Stimulated activated naive B cell treated with anti-CD40 and anti-IgM and Interleukin-4, amounts not matched to agents 10 μg/mL and 1 μg/mL and 100 μg/mL, for 72 hours (primary cell): Measurements from ENCODE around the gene MCU.

Experiments
- ATAC-seq, 2 donors: fragments of 150-1000 bp; cut with Tn5 transposase; replicated peaks; 2 replicates each; pipeline ENCODE4 v1.10.0; 2021; ENCODE audit warnings: moderate library complexity in 1 of 2
- DNase-seq: peaks from one replicate; pipeline ENCODE4 v3.0.0; 2021
- H3K27ac Mint-ChIP-seq: one replicate; pipeline ENCODE4 v1.8.0; 2022; ENCODE audit warnings: mild to moderate bottlenecking, mixed read lengths
- H3K27me3 Mint-ChIP-seq, 2 donors: one replicate each; pipeline ENCODE4 v1.8.0; 2022; ENCODE audit warnings: mixed read lengths in 2 of 2
- H3K36me3 Mint-ChIP-seq, 2 donors: one replicate each; pipeline ENCODE4 v1.8.0; 2022; ENCODE audit warnings: mixed read lengths in 2 of 2, mild to moderate bottlenecking in 1 of 2
- H3K4me1 Mint-ChIP-seq, 2 donors: one replicate each; pipeline ENCODE4 v1.8.0; 2022; ENCODE audit warnings: mixed read lengths in 2 of 2, mild to moderate bottlenecking in 1 of 2
- H3K4me3 Mint-ChIP-seq, 2 donors: one replicate each; pipeline ENCODE4 v1.8.0; 2022; ENCODE audit warnings: mild to moderate bottlenecking in 2 of 2, mixed read lengths in 2 of 2, moderate library complexity in 1 of 2
- H3K9me3 Mint-ChIP-seq, 2 donors: one replicate each; pipeline ENCODE4 v1.8.0; 2022; ENCODE audit warnings: mixed read lengths in 2 of 2, mild to moderate bottlenecking in 1 of 2

The MCU gene

DNA sequence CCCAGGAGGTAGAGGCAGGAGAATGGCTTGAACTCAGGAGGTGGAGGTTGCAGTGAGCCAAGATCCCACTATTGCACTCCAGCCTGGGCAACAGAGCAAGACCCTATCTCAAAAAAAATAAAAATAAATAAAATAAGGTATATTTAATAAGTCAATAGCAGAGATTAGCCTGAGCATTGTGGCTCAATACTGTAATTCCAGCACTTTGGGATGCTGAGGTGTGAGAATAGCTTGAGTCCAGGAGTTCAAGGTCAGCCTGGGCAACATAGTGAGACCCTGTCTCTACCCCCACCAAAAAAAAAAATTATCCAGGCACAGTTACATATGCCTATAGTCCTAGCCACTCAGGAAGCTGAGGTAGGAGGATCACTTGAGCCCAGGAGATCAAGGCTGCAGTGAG is 163.2 kb downstream of the MCU start:
- H3K27me3 Mint-ChIP-seq, result no peaks in the 10 kb centered on the region
- DNase-seq (no peak), ATAC-seq (no peak)

DNA sequence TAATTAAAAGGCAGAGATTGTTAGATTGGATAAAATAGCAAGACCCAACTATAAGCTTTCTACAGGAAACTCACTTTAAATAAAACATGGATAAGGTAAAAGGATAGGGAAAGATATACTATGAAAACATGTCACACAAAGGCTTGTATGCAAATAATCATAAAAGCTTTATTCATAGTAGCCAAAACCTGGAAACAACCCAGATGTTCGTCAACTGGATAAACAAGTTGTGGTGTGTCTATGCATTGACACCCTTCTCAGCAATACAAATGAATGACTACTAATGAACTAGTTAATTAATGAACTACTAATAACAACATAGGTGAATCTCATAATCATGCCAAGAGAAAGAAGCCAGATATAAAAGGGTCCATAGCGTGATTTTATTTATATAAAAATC is 163.8 kb downstream of the MCU start:
- no peak for DNase-seq
- Mint-ChIP-seq H3K4me3 (no peak overlapping the region), H3K27me3 (no peaks in the 10 kb centered on the region), H3K36me3 (peaks cover 6 to 10% of the 10 kb centered on the region in 2 donors), H3K27ac (no peak overlapping the region), H3K9me3 (peaks cover 0 to 7% of the 10 kb centered on the region in 2 donors), H3K4me1 (no peaks in the 10 kb centered on the region)
- no peak for ATAC-seq

More for the DNA sequence above, 163.2 kb downstream of the MCU start:
- H3K27ac Mint-ChIP-seq, result no peak overlapping the region
- no peak overlapping the region for H3K4me3 Mint-ChIP-seq
- peaks cover 6 to 16% of the 10 kb centered on the region in 2 donors for H3K36me3 Mint-ChIP-seq
- no peaks in the 10 kb centered on the region for H3K4me1 Mint-ChIP-seq
- H3K9me3 Mint-ChIP-seq, result peaks cover 0 to 7% of the 10 kb centered on the region in 2 donors

DNA sequence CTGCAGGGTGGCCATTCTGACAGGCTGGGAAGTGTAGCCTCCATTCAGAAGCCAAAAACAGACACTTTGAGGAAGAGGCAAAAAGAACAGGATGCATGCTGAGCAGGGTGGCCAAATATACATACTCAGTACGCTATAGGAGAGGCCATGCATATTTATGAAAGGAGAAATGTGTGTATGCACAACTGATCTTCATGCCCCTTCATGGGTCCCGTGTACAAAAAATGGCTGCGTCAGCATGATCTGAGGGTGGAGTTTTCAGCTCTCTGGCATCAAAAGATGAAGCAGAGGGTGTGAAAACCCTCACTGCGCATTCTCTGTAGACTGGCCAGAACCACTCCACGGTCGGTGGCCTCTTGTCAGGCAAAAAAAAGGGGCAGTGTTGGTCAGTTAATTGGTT is 166.1 kb downstream of the MCU start:
- peaks cover 2 to 11% of the 10 kb centered on the region in 2 donors for H3K36me3 Mint-ChIP-seq
- no peak overlapping the region for H3K27ac Mint-ChIP-seq

DNA sequence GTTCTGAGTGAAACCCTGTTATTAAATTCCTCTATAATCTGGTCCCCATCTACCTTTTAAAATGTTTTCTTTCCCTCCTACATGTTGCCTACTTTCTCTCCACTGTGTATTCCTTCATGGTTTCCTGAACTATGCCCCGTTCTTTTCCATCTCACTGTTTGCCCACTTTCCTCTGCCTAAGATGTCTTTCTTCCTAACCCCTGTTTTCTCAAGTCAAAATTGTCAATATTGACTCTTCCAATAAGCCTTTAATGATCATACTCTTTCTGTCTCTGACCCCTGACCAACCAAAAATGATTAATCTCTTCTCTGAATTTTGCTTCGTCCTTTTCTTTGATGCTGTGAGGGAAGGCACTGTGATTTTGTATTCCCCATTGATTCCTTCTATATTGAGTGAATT is 171.0 kb downstream of the MCU start:
- Mint-ChIP-seq H3K9me3 (no peaks in the 10 kb centered on the region), H3K36me3 (peaks cover 4 to 13% of the 10 kb centered on the region in 2 donors), H3K27ac (no peak overlapping the region), H3K4me3 (no peak overlapping the region), H3K4me1 (no peaks in the 10 kb centered on the region), H3K27me3 (no peaks in the 10 kb centered on the region)
- DNase-seq (no peak), ATAC-seq (no peak)

More for the DNA sequence above, 166.1 kb downstream of the MCU start:
- DNase-seq (no peak), ATAC-seq (no peak)
- Mint-ChIP-seq H3K4me1 (no peaks in the 10 kb centered on the region), H3K4me3 (no peak overlapping the region), H3K27me3 (no peaks in the 10 kb centered on the region), H3K9me3 (no peaks in the 10 kb centered on the region)

DNA sequence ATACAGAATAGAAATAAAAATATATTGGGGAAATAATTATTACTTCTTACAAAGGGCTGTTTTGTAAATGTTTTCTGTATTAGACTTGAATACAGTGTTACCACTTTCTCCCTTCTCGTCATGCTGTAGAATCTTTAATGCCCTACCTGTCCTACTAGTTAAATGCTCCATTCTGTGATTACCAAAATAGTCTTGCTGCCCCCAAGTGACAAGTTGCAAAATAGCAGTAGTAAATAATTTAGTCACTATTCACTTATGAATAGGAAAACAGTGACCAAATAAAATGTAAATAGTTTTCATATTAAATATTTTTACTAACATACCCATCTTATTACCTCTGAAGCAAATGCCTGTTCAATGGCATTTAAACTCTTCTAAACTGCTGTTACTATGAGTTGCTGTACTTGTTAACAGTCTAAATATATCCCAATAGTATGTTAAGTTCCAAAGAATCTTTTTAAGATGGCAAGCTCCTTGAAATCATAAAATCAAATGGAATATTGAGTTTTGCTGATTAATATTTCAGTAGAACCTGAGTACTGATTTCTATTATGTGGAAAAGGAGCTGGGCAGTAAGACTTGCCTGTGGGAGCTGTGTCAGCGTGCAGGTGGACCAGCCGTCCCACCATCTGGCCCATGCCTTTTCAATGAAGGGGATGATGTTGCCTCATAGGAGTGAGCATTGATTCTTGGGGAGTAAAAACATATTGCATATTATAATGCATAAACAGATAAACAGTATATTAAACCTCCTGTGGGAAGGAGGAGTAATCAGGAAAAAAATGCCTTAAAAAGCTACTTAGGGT is 183.5 kb downstream of the MCU start:
- Mint-ChIP-seq H3K4me3 (no peak overlapping the region), H3K9me3 (peaks cover 0 to 1% of the 10 kb centered on the region in 2 donors), H3K4me1 (no peaks in the 10 kb centered on the region), H3K27ac (no peak overlapping the region), H3K36me3 (peaks cover 27 to 34% of the 10 kb centered on the region in 2 donors), H3K27me3 (no peaks in the 10 kb centered on the region)
- no peak for DNase-seq
- ATAC-seq, result no peak

DNA sequence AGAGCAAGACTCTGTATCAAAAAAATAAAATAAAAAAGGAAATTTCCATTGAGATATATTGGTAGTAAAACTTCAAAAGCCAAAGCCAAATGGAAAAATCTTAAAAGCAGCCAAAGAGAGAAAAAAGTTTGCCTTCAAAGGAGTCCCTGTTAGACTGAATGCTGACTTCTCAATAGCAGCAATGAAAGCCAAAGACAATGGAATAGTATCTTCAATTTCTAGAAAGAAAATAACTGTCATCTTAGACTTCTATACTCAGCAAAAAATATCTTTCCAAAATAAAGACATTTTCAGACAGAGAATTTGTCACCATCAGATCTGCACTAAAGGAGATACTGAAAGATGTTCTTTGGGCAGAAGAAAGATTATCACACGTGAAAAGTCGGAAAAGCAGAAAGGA is 187.3 kb downstream of the MCU start:
- Mint-ChIP-seq H3K4me1 (no peaks in the 10 kb centered on the region), H3K4me3 (no peak overlapping the region), H3K27me3 (no peaks in the 10 kb centered on the region), H3K27ac (no peak overlapping the region), H3K9me3 (peaks cover 6 to 9% of the 10 kb centered on the region in 2 donors), H3K36me3 (peaks cover 41 to 57% of the 10 kb centered on the region in 2 donors)
- ATAC-seq (no peak), DNase-seq (no peak)

DNA sequence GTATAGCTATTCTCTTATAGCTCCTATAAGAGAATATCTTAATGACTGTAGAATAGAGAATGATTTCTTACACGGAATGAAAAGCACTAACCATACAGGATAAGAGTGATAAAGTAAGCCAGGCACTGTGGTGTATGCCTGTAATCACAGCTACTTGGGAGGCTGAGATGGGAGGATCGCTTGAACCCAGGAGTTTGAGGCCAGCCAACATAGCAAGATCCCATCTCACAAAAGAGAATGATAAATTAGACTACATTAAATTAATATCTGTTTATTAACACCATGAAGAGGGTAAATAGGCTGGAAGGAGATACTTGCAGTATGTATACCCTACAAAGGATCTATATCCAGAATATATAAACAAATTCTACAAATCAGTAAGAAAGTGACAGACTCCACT is 189.3 kb downstream of the MCU start:
- Mint-ChIP-seq H3K9me3 (peaks cover 6 to 9% of the 10 kb centered on the region in 2 donors), H3K36me3 (peaks cover 45 to 66% of the 10 kb centered on the region in 2 donors), H3K27ac (no peak overlapping the region), H3K27me3 (no peaks in the 10 kb centered on the region), H3K4me3 (no peak overlapping the region), H3K4me1 (no peaks in the 10 kb centered on the region)
- no peak for DNase-seq
- no peak for ATAC-seq

DNA sequence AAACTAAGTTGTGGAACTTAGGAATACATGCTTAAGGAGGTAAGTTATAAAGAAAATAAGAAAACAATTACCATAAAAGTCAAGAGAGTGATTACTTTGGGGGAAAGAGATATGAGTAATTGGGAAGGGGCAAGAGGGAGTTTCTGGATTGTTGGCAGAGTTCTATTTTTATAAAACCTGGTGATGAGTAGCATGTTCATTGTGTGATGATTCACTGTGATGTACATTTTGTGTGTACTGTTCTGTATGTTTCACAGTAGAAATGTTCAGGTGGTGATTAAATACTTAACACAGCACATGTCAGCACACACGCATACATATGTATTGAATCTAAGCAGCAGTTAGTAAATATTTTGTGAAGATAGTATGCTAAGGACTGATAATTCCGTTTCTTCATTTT is 191.9 kb downstream of the MCU start:
- Mint-ChIP-seq H3K36me3 (peaks cover 45 to 62% of the 10 kb centered on the region in 2 donors), H3K27me3 (no peaks in the 10 kb centered on the region), H3K9me3 (peaks cover 6 to 9% of the 10 kb centered on the region in 2 donors), H3K4me3 (no peak overlapping the region), H3K4me1 (peaks cover 5 to 8% of the 10 kb centered on the region in 2 donors), H3K27ac (no peak overlapping the region)
- no peak for DNase-seq
- ATAC-seq, result no peak

DNA sequence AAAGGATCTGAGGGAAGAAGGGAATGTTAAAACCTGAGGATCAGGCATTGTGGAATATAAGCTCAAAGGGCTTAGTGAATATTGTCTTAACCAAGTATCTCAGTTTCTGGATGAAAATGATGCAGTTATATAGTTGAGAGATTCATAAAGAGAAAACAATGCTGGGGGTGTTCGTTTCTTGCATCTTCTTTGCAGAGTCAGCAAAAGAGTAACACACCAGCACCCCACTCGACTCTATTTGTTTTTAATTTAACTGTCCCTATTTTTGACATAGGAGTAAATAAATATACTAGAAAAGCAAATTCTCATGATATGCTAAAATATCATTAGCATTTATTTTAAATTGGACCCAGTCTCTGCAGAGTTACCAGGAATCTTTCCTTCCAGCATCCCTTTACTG is 194.0 kb downstream of the MCU start:
- Mint-ChIP-seq H3K9me3 (peaks cover 6% of the 10 kb centered on the region in 2 donors), H3K4me1 (peaks cover 5 to 8% of the 10 kb centered on the region in 2 donors), H3K4me3 (no peak overlapping the region), H3K27ac (no peak overlapping the region), H3K27me3 (no peaks in the 10 kb centered on the region), H3K36me3 (peaks cover 32 to 52% of the 10 kb centered on the region in 2 donors)
- ATAC-seq (no peak), DNase-seq (no peak)

DNA sequence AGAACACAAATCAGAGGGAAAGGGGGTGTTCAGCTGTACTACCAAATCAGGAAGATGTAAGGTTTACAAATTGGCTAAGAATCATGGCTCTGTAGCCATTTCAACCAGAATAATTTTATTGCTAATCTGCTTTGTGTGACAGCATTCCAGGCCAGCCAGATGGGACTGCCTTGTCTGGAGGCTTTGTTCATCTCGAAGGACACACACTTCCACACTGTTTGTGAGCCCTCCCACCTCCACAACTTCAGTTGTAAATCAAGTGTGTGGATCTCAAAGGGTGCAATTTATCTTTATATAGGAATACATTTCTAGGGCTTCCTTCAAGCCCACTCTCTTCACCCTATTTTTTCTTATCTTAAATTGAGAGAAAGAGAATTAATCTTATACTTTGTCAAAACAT is 194.7 kb downstream of the MCU start:
- no peaks in the 10 kb centered on the region for H3K27me3 Mint-ChIP-seq
- H3K27ac Mint-ChIP-seq, result no peak overlapping the region
- ATAC-seq, result no peak
- DNase-seq, result no peak
- peaks cover 6% of the 10 kb centered on the region in 2 donors for H3K9me3 Mint-ChIP-seq
- no peak overlapping the region for H3K4me3 Mint-ChIP-seq
- H3K4me1 Mint-ChIP-seq, result peaks cover 5 to 8% of the 10 kb centered on the region in 2 donors
- peaks cover 28 to 47% of the 10 kb centered on the region in 2 donors for H3K36me3 Mint-ChIP-seq

DNA sequence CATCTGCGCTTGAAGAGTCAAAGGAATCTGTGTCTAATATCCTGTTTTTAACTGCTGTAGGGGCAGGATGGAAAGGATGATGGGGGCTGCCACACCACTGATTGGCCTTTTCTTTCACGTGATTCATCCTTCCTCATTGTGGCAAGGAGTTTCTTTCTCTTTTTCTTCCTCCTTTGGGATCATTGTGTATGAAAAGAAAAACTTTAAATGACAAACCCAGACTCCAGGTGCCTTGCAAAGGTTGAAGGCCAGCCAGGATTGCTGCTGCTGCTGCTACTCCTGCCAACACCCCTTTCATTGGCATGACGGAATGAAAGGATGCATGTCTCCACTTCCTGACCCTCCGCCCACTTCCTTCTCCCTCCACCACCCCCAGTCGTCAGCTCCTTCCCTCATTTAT is 195.1 kb downstream of the MCU start:
- Mint-ChIP-seq H3K9me3 (peaks cover 5 to 6% of the 10 kb centered on the region in 2 donors), H3K4me1 (peaks cover 5 to 8% of the 10 kb centered on the region in 2 donors), H3K4me3 (peak overlapping the region; percentile 56 to 70), H3K27ac (no peak overlapping the region), H3K27me3 (no peaks in the 10 kb centered on the region), H3K36me3 (peaks cover 23 to 42% of the 10 kb centered on the region in 2 donors)
- ATAC-seq, result peak in 1 of 2 donors; percentile 38
- no peak for DNase-seq

DNA sequence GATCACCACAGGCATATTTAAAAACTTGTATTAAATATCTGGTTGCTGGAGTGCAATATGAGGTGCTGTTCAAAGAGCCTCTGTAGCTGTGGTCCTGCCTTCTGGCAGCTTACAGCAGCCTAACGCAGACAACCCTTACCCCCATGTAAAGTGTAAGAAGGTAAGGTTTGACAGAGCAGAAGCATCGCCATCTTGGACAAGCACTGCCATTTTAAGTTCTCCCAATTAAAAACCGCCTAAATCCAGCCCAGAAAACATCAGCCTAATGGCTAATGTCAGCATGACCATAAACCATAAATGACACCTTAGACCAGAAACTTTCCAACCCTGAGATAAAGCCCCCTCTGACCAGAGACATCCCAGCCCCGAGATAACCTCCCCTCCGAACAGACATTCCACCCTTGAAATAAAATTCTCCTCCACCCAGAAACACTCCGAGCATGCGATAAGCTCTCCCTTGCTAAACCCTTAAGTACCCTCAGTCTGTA is 196.3 kb downstream of the MCU start:
- Mint-ChIP-seq H3K27ac (no peak overlapping the region), H3K4me3 (no peak overlapping the region), H3K27me3 (no peaks in the 10 kb centered on the region), H3K9me3 (no peaks in the 10 kb centered on the region), H3K36me3 (peaks cover 14 to 32% of the 10 kb centered on the region in 2 donors), H3K4me1 (peaks cover 5 to 8% of the 10 kb centered on the region in 2 donors)
- ATAC-seq (no peak), DNase-seq (no peak)

DNA sequence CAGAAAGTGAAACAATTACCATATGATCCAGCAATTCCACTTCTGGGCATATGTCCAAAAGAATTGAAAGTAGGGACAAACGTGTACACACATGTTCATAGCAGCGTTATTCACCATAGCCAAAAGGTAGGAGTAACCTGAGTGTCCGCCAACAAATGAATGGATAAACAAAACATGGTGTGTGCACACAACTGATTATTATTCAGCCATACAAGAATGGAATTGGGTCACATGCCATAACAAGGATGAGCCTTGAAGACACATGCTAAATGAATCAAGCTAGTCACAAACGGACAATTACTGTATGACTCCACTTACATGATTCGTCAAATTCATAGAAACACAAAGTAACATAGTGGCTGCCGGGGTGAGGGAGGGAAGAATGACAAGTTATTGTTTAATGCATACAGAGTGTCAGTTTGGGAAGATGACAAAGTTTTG is 197.5 kb downstream of the MCU start:
- H3K36me3 Mint-ChIP-seq, result peaks cover 12 to 26% of the 10 kb centered on the region in 2 donors
- no peak overlapping the region for H3K4me3 Mint-ChIP-seq
- H3K27ac Mint-ChIP-seq, result no peak overlapping the region
- no peaks in the 10 kb centered on the region for H3K9me3 Mint-ChIP-seq
- H3K27me3 Mint-ChIP-seq, result no peaks in the 10 kb centered on the region
- no peak for ATAC-seq
- DNase-seq, result no peak
- peaks cover 5 to 8% of the 10 kb centered on the region in 2 donors for H3K4me1 Mint-ChIP-seq

DNA sequence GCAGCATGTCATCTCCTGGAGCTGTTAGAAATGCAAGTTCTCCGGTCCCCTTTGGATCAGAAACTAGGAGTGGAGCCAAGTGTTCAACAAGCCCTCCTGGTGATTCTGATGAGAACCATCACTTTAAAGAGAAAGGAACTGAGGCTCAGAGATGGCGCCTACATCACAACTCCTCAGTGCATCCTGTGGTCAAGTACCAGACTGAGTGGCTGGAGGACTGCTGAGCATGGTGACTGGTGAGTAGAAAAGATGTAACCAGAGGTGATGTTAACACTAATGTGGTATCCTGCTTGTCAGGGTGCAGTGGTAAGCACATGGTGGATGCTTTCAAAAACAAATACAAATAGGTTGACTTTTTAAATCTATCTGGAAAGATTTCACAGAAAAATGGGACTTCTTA is 198.1 kb downstream of the MCU start:
- Mint-ChIP-seq H3K27ac (no peak overlapping the region), H3K36me3 (peaks cover 8 to 22% of the 10 kb centered on the region in 2 donors), H3K9me3 (no peaks in the 10 kb centered on the region), H3K4me3 (no peak overlapping the region), H3K4me1 (peaks cover 5 to 8% of the 10 kb centered on the region in 2 donors), H3K27me3 (peaks cover under 1 to 3% of the 10 kb centered on the region in 2 donors)
- DNase-seq (no peak), ATAC-seq (no peak)
